ENCODE measurements around the gene ZNF184. TPM values are rescaled to one million over a fixed set of nuclear protein-coding genes. Genes with fewer than 3 reads are reported as not detected.
A peak's percentile ranks its signal among the peaks of the same experiment; 100 is the strongest.

The ZNF184 gene
- total RNA-seq, 4 donors from 2014 or later: 3.8 to 28.3 (median 10.7) TPM

DNA sequence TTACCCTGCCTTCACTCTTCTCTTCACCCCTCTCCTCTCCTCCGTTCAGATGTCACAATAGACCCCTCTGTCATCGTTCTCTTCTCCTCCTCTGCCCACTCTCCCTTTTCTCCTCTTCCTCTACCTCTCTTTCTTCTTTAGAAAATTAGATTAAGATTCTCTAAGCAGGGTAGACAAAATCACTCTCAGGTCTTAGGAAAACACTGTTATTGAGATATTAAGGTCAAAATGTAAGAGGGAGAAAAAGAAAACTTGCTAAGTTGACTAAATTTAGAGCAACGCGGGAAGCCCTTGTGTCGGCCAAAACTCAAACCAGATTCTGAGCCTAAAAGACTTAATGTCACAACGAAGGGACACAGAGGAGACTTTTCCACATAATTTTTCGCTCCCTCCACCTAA lies 22.1 kb upstream of the ZNF184 start:
- TF ChIP-seq POLR2A (IDR thresholded peaks at IDR 0.05): no peak
- TF ChIP-seq, protein P1, sequence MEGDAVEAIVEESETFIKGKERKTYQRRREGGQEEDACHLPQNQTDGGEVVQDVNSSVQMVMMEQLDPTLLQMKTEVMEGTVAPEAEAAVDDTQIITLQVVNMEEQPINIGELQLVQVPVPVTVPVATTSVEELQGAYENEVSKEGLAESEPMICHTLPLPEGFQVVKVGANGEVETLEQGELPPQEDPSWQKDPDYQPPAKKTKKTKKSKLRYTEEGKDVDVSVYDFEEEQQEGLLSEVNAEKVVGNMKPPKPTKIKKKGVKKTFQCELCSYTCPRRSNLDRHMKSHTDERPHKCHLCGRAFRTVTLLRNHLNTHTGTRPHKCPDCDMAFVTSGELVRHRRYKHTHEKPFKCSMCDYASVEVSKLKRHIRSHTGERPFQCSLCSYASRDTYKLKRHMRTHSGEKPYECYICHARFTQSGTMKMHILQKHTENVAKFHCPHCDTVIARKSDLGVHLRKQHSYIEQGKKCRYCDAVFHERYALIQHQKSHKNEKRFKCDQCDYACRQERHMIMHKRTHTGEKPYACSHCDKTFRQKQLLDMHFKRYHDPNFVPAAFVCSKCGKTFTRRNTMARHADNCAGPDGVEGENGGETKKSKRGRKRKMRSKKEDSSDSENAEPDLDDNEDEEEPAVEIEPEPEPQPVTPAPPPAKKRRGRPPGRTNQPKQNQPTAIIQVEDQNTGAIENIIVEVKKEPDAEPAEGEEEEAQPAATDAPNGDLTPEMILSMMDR (IDR thresholded peaks at IDR 0.05): no peak
- Histone ChIP-seq H3K36me3 (no peaks in the 10 kb centered on the region), H3K27me3 (peaks cover 0 to 21% of the 10 kb centered on the region in 2 donors), H3K9me3 (no peaks in the 10 kb centered on the region), H3K4me1 (no peaks in the 10 kb centered on the region), H3K4me3 (peak overlapping the region; percentile 23 to 25), H3K27ac (peak overlapping the region in 1 of 2 donors; percentile 6)
- intact Hi-C loops (cut with DNase I; ENCODE audit: low total_unique reads): no loop called here
- DNase-seq: no peak

DNA sequence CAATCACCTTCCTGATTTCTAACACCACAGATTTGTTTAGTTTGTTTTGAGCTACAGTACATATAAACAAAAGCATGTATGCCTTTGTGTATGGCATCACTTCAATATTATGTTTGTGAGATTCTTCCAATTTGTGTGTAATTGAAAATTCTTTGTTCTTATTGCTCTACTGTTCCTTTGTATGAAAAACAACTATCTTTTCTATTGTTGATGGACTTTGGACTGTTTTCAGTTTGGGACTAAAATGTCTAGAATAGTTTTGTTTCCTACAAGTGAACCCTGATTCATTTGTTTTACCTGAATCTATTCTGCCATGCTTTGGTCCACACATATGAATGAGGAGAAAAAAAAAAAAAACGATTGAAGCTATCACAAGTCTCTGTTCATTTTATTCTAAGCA lies 21.2 kb upstream of the ZNF184 start:
- Histone ChIP-seq H3K4me1 (no peaks in the 10 kb centered on the region), H3K27me3 (peaks cover 0 to 14% of the 10 kb centered on the region in 2 donors)

DNA sequence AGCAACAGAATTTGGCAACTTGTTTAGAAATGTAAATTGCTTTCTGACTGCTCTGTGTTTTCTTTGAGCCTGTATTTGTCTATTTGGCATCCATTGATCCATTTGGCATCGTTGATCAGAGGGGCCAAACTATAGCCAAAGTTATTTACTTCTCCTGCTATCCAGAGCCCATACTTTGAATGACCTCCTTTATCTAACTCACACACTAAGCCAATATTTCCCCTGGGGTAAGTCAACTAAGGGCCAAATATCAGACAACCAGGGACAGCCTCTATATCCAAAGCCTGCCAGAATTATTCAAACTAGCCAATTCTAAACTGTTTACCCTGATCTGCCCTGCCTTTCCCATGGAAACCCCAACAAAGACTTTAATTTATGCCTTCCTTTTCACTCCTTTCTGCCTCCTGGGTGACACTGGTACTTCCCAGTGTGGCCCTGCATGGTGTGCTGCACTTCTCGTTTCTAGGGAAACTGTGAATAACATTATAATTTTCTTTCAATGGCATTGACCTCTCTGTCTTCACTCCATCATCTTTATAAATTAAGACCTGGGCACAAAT lies 19.8 kb upstream of the ZNF184 start:
- peaks cover 0 to 14% of the 10 kb centered on the region in 2 donors for H3K27me3 ChIP-seq
- no peak for TF ChIP-seq POLR2A (IDR thresholded peaks at IDR 0.05)
- TF ChIP-seq, protein P1 (IDR thresholded peaks at IDR 0.05): no peak
- H3K36me3 ChIP-seq: no peaks in the 10 kb centered on the region
- no peaks in the 10 kb centered on the region for H3K9me3 ChIP-seq
- H3K4me1 ChIP-seq: no peaks in the 10 kb centered on the region
- no peak overlapping the region for H3K4me3 ChIP-seq
- H3K27ac ChIP-seq: no peak overlapping the region
- intact Hi-C loops (cut with DNase I; ENCODE audit: low total_unique reads): no loop called here
- no peak for DNase-seq

More for the DNA sequence above, 21.2 kb upstream of the ZNF184 start:
- Histone ChIP-seq H3K36me3 (no peaks in the 10 kb centered on the region), H3K27ac (no peak overlapping the region), H3K9me3 (no peaks in the 10 kb centered on the region), H3K4me3 (no peak overlapping the region)
- intact Hi-C loops (cut with DNase I; ENCODE audit: low total_unique reads): no loop called here
- TF ChIP-seq, protein P1 (IDR thresholded peaks at IDR 0.05): no peak
- no peak for DNase-seq

DNA sequence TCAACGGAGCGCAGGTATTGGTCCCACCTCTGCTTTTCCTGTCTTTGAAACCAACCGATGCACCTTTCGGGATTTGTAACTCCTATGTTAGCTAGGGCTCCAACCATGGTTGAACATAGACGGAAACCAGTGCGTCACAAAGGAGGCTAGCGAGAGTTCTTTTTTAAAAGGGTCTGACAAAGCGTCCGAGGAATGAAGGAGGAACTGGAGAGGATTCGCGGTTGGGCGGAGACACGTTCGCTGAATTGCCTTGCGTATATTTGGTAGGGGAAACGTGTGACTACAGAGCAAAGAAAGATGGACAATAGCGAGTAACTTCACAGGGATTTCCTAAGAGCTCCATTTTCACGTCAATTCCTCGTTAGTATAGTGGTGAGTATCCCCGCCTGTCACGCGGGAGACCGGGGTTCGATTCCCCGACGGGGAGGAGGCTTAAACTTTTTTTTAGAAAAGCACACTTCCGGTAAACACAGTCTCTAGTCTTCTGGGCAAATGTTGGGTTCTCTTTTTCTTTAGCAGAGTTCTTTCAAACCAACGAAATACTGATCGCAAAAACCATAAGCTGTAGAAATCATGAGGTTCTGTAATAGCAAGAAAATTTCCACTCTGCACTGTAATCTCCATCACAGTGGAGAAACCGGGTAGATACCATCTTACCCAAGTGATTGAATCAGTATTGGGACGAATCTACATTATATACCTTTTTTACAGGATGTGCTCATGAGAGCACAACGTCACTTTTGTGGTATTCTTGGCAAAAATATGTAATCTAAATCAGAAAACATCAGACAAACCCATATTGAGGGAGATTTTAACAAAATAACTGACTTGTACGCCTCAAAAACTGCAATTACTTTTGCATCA lies 6.6 kb upstream of the ZNF184 start:
- H3K27ac ChIP-seq: peak overlapping the region; percentile 99
- TF ChIP-seq POLR2A (IDR thresholded peaks at IDR 0.05): peak in 1 of 2 donors; percentile 45
- TF ChIP-seq, protein P1 (IDR thresholded peaks at IDR 0.05): peak in 1 of 4 experiments; percentile 5
- DNase-seq: peak; percentile 88 to 89
- peak overlapping the region; percentile 69 to 83 for H3K4me3 ChIP-seq
- H3K27me3 ChIP-seq: no peaks in the 10 kb centered on the region
- intact Hi-C loops (cut with DNase I; ENCODE audit: low total_unique reads): no loop called here
- no peaks in the 10 kb centered on the region for H3K4me1 ChIP-seq
- no peaks in the 10 kb centered on the region for H3K9me3 ChIP-seq
- no peaks in the 10 kb centered on the region for H3K36me3 ChIP-seq

DNA sequence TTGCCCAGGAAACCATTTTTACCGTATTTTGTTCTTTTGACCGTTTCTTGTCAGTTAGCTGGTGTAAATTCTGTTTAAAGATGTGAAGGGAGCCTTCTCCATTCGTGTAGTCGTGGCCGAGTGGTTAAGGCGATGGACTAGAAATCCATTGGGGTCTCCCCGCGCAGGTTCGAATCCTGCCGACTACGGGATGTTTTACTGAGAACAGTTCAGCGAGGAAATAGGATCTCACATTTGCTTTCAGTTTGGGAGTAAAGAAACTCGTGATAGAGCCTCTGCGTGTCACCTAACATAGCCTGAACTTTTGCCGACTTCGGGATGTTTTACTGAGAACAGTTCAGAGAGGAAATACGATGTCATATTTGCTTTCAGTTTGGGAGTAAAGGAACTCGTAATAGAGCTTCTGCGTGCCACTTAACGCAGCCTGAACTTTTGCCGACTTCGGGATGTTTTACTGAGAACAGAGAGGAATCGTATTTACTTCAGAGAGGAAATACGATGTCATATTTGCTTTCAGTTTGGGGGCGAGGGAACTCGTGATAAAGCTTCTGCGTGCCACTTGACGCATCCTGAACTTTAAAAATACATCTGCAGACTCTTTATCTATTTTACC lies 5.9 kb upstream of the ZNF184 start:
- intact Hi-C loops (cut with DNase I; ENCODE audit: low total_unique reads): no loop called here

More for the DNA sequence above, 5.9 kb upstream of the ZNF184 start:
- H3K9me3 ChIP-seq: no peaks in the 10 kb centered on the region
- no peak for TF ChIP-seq POLR2A (IDR thresholded peaks at IDR 0.05)
- TF ChIP-seq, protein P1 (IDR thresholded peaks at IDR 0.05): no peak
- peak overlapping the region; percentile 69 to 83 for H3K4me3 ChIP-seq
- H3K27me3 ChIP-seq: no peaks in the 10 kb centered on the region
- no peaks in the 10 kb centered on the region for H3K4me1 ChIP-seq
- H3K36me3 ChIP-seq: no peaks in the 10 kb centered on the region
- DNase-seq: peak; percentile 94 to 96
- H3K27ac ChIP-seq: peak overlapping the region; percentile 99
